Adipose tissue (tissue), 3 donors: ENCODE measurements around the gene SFSWAP. TPM values are rescaled to one million over a fixed set of nuclear protein-coding genes. Genes with fewer than 3 reads are reported as not detected.
"Not testable (repeated sequence)": the region's sequence is repeated elsewhere in the genome, so short reads cannot be mapped to it uniquely, and the experiment has no call there.

Source experiments
- H3K27ac ChIP-seq: one replicate; pipeline ENCODE4 v1.5.1; 2013; ENCODE audit warnings: low read depth, low read length
- WGBS, 3 donors: extraction: QIAGEN DNeasy Blood & Tissue Kit; methylation state at CpG; one replicate each; pipeline ENCODE4 v1.1.7; 2013; 5-methylcytosine and 5-hydroxymethylcytosine counted together
- polyA plus RNA-seq, 3 donors: library from polyadenylated mRNA; stranded (reverse); fragments of 200-250 nt; gene quantifications; one replicate each; pipeline ENCODE4 v1.2.3, GENCODE V29; 2013
- donor health status: healthy with polysubstance abuse.
- donor health status: Bipolar disorder and iron deficiency.
- donor health status: healthy.

Gene SFSWAP
- polyA plus RNA-seq, 3 donors = 16.0 to 28.4 (median 18.1) TPM

DNA sequence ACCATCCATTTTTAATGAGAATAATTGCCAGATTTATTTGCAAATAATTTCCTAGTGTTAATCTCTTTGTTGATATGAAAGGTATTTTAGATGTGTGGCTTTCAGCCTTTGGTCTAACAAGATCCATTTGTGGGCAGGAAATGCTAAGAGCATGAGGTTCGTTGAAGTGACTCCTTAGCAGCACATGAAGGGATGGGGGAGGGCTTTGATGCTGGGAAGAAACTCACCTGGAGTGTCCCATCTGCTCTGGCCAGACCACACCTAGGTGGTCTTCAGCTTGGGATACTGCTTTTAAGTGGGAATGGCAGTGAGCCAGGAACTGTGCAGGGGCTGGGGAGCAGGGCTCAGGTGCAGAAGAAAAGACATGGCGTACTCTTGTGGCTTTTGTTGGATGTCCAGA is 13.6 kb downstream of the SFSWAP start:
- 66 to 75% (median 69%) methylated on average over 2 of the region's 2 CpGs for WGBS, 3 donors
- H3K27ac ChIP-seq = no peak overlapping the region

- 91 to 94% (median 94%) methylated on average over 11 of the region's 11 CpGs for WGBS, 3 donors
- H3K27ac ChIP-seq = no peak overlapping the region
These were observed 14.6 kb downstream of the SFSWAP start for GRCh38 chr12:131725503-131725902.

DNA sequence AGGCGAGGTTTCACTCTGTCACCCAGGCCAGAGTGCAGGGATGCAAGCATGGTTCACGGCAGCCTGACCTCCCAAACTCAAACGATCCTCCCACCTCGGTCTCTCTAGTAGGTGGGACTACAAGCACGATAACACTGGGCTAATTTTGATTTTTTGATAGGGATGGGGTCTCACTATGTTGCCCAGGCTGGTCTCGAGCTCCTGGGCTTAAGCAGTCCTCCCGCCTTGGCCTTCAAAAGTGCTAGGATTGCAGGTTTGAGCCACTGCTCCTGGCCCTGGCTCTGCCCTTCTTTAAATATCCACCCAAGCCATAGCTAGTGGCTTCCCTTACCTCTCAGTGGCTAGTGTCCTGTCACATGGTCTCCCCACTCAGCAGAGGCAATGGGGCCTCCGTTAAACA is 17.8 kb downstream of the SFSWAP start:
- no peak overlapping the region for H3K27ac ChIP-seq
- whole genome bisulfite sequencing, 3 donors = 92 to 94% (median 92%) methylated on average over 8 of the region's 8 CpGs

- 72 to 76% (median 74%) methylated on average over 9 of the region's 9 CpGs for WGBS, 3 donors
- H3K27ac ChIP-seq = no peak overlapping the region
These were observed 18.5 kb downstream of the SFSWAP start for GRCh38 chr12:131729254-131729955.

GRCh38 chr12:131732996-131733615 is 22.2 kb downstream of the SFSWAP start:
- WGBS, 3 donors = 93 to 94% (median 94%) methylated on average over 21 of the region's 21 CpGs
- H3K27ac ChIP-seq = no peak overlapping the region

GRCh38 chr12:131733874-131734273 is 23.0 kb downstream of the SFSWAP start:
- H3K27ac ChIP-seq = no peak overlapping the region
- 87 to 91% (median 87%) methylated on average over 10 of the region's 10 CpGs for WGBS, 3 donors

- WGBS, 3 donors = 90 to 95% (median 92%) methylated on average over 30 of the region's 30 CpGs
- no peak overlapping the region for H3K27ac ChIP-seq
These were observed 23.7 kb downstream of the SFSWAP start for GRCh38 chr12:131734336-131735152.

GRCh38 chr12:131735153-131735456 is 24.2 kb downstream of the SFSWAP start:
- WGBS, 3 donors = 89 to 91% (median 89%) methylated on average over 10 of the region's 10 CpGs
- no peak overlapping the region for H3K27ac ChIP-seq

DNA sequence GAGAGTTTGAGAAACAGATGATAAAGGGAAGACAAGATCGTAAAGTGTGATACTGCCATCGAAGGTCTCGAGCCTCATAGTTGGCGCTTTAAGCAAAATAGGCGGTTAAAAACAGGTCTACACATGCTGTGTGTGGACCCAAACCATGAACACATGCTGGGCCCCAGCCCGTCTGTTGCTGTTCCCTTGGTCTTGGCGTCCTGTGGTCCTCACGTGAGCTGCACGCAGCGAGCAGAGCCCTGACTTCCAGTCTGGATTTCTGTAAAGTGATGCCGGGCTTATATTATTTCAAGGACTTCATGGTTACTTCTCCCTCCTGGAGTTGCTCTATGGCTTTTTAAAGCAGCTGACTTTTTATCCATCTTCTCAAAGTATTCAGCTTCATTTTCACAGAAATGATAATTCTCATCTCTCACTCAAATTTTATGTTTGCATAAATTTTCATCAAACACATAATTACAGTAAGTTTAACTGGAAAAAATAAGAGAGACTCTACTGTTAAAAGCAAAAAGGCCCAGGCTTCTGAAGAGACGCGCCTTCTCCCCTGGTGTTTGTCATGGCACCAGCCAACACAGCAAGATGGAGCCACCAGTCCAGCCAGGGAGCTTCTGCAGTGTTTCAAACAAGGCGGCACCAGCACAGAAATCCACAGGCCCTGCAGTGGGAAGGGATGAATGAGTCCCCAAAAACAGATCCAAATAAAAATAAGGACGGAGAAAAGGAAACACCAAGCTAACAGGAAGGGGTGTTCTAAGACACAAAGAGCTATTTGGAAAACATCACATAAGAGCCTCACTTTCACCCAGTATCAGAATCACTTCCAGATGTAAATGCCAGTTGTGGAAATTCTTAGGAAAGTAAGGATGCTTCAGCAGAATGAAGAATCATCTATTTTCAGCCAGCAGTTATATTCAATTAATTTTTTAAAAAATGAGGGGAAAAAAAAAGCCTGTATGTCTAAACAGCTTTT is 24.9 kb downstream of the SFSWAP start:
- H3K27ac ChIP-seq = no peak overlapping the region
- 90 to 94% (median 91%) methylated on average over 15 of the region's 15 CpGs for WGBS, 3 donors

DNA sequence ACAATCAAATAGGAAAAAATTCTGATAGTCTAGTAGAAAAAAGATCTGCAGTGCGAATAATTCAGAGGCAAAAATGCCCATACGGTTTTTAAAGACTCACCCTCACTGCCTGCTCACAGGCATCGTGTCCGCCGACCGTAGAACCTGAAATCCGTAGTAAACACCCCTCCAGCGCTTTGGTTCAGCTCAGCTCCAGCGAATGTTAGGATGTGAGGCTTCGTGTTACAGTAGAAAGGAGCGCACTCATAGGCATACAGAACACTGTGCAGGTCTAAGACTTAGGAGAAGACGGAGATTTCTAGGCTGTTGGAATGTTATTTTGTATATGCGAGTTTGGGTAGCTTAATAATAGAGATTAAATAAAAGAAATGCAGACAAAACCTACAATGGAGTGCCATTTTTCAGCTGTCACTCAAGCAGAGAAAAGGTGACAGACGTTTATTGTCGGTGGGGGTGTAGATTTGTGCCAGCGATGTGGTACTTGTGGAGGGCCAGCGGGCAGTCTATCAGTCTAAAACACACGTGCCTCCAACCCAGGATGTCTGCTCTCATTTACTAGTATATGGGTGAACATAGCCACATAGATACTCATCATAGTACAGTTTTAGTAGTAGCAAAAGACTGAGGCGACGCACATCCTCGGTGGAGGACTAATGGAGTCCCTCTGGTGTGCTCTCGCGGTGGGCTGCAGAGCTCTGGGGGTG is 25.7 kb downstream of the SFSWAP start:
- H3K27ac ChIP-seq = no peak overlapping the region
- WGBS, 3 donors = 91 to 94% (median 92%) methylated on average over 23 of the region's 23 CpGs

DNA sequence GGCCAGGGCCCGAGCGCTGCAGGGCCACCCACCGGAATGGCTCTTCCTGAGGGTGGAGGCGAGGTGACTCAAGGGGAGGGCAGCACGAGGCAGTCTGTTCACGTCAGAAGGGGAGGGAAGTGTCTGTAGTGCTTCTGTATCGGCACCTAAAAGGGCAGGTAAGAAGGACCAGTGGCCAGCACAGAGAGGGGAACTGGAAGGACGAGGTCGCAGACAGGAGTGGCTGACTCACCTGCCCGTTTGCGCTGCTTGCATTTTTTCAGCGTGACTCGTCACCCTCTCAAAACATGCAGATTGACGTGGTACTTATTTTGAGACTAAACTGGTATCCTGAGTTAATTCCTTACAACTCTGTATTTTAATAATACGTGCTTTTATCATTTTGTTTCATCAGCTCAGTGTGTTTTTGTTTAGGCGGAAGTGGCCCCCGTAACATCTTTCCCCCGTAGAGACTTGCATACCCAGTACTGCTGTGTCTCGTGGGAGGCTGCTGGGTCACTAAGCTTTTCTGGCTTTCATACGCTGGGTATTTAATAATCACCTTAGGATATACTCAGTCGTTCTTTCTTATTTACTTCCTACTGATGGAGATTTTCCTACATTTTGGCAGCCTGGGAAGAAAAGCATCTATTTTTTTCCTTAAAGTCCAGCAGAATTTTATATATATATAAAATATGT is 26.4 kb downstream of the SFSWAP start:
- 85 to 91% (median 87%) methylated on average over 21 of the region's 21 CpGs for whole genome bisulfite sequencing, 3 donors
- H3K27ac ChIP-seq = no peak overlapping the region

DNA sequence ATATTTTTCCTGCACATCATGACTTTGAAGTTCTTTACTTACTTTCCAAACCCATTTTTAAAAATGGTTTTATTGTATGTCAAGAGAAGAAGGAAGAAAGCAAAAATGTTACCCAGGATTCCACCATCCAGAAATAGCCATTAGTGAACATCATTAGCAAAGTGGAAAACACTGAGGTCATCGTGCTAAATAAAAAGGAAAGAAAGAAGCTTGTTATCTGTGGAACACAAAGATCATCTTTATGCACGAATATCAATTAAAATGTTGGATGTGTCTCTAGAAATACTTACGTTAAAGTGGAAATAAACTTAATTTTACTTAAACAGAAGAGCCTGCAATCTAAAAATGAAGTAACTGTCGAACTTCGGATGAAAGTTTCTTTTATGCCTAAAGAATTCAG is 27.3 kb downstream of the SFSWAP start:
- H3K27ac ChIP-seq = no peak overlapping the region
- WGBS, 3 donors = 84 to 90% (median 85%) methylated on average over 5 of the region's 5 CpGs

DNA sequence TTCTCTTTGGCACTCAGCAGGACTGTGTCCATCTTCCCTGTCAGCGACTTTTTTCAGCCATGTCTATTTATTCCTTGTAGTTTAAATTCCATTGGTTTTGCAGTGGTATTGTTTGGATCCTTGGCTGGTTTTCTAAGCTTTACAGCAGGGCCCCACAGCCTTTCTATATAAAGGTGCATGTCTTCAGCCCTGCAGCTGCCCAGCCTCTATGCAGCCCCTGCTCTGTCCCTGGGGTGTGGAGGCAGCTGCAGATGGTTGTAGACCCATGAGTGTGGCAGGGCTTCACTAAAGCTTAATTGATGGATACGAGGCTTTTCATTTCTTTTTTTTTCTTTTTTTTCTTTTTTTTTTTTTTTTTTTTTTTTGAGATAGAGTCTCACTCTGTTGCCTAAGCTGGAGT is 29.7 kb downstream of the SFSWAP start:
- no peak overlapping the region for H3K27ac ChIP-seq
- 89 to 97% (median 91%) methylated on average over 2 of the region's 2 CpGs for WGBS, 3 donors

DNA sequence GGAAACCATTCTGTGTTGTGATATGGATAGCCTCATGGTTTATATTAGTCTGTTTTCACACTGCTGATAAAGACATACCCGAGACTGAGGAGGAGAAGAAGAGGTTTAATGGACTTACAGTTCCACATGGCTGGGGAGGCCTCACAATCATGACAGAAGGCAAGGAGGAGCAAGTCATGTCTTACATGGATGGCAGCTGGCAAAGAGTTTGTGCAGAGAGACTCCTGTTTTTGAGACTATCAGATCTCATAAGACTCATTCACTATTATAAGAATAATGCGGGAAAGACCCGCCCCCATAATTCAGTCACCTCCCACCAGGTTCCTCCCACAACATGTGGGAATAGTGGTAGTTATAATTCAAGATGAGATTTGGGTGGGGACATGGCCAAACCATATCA is 31.9 kb downstream of the SFSWAP start:
- 91 to 98% (median 97%) methylated on average over 3 of the region's 3 CpGs for WGBS, 3 donors
- H3K27ac ChIP-seq = not testable (repeated sequence)

GRCh38 chr12:131743410-131743809 is 32.5 kb downstream of the SFSWAP start:
- not testable (repeated sequence) for H3K27ac ChIP-seq
- WGBS, 3 donors = 97 to 100% (median 99%) methylated on average over 8 of the region's 8 CpGs

DNA sequence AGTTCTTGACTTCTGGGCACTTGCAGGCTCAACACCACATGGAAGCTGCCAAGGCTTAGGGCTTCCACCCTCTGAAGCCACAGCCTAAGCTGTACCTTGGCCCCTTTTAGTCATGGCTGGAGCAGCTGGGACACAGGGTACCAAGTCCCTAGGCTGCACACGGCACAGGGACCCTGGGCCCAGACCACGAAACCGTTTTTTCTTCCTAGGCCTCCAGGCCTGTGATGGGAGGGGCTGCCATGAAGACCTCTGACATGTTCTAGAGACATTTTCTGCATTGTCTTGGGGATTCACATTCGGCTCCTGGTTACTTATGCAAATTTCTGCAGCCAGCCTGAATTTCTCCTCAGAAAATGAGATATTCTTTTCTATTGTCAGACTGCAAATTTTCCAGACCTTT is 33.0 kb downstream of the SFSWAP start:
- not testable (repeated sequence) for H3K27ac ChIP-seq
- 99 to 100% (median 99%) methylated on average over 4 of the region's 4 CpGs for WGBS, 3 donors

DNA sequence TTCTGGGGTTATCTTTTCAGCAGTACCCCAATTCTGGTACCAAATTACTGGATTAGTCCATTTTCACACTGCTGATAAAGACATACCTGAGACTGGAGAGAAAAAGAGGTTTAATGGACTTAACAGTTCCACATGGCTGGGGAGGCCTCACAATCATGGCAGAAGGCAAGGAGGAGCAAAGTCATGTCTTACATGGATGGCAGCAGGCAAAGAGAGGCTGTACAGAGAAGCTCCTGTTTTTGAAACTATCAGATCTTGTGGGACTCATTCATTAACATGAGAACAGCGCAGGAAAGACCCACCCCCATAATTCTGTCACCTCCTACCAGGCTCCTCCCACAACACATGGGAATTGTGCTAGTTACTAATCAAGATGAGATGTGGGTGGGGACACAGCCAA is 33.8 kb downstream of the SFSWAP start:
- 86 to 96% (median 90%) methylated on average over 1 of the region's 1 CpG for WGBS, 3 donors
- not testable (repeated sequence) for H3K27ac ChIP-seq
